HCT116 (cell line): Measurements from ENCODE around the gene CHMP2A. TPM values are rescaled to one million over a fixed set of nuclear protein-coding genes. Genes with fewer than 3 reads are reported as not detected.

ENCODE experiments used
- ATAC-seq: fragments of 200-7000 bp; cut with Tn5 transposase; 2 replicates; pipeline ENCODE4 v1.9.1; 2020; ENCODE audit warnings: mild to moderate bottlenecking, moderate library complexity
- BruUV-seq: library from RNA; stranded (reverse); fragments of 400-500 nt; replicated peaks from 2 replicates; lab custom pipeline; 2021; lab: Mats Ljungman, UMichigan
- CTCF ChIA-PET: fragments of 300-600 bp; sonication (Branson Sonifier 250); formaldehyde crosslinking; loops from one replicate; lab custom pipeline; 2021; ENCODE audit warnings: antibody characterized with exemption; lab: Charles Lee
- POLR2A ChIA-PET: fragments of 300-600, 350-600 bp; sonication (Branson Sonifier 250); formaldehyde crosslinking; loops from one replicate; lab custom pipeline; 2021; ENCODE audit warnings: antibody characterized with exemption; lab: Charles Lee
- RAD21 ChIA-PET, 2 experiments: fragments of 300-600 bp; sonication (Branson Sonifier 250); formaldehyde crosslinking; loops; one replicate each; lab custom pipeline; 2023; ENCODE audit warnings: low total read pairs in 2 of 2; ENCODE audit not compliant: uncharacterized antibody in 2 of 2, unreplicated experiment in 2 of 2, low non-redundant PET in 1 of 2; lab: Charles Lee
- DNase-seq: peaks from one replicate; pipeline ENCODE4 v3.0.0-alpha.2; 2010; ENCODE audit warnings: low read depth, low spot score
- H2AFZ ChIP-seq: fragments of 200-600 bp; shearing (Covaris generic), sonication (generic); 2 replicates; pipeline ENCODE4 v1.6.1; 2017; ENCODE audit warnings: low read depth, mixed run types, mixed read lengths, antibody characterized with exemption, low read length; ENCODE audit not compliant: poor library complexity, severe bottlenecking
- H3K27ac ChIP-seq: 2 replicates; pipeline ENCODE4 v1.5.1; 2012; ENCODE audit warnings: low read depth, low read length
- H3K27me3 ChIP-seq: fragments of 200-600 bp; sonication (generic); 2 replicates; pipeline ENCODE4 v1.6.1; 2016; ENCODE audit warnings: mixed run types, low read length, mixed read lengths; ENCODE audit not compliant: insufficient read depth
- H3K36me3 ChIP-seq, 2 experiments: fragments of 200-500 bp in 1 of 2; fragments of 200-600 bp in 1 of 2; sonication (Bioruptor generic) in 1 of 2; sonication (generic) in 1 of 2; 2 replicates each; pipeline versions ENCODE4 v1.5.1 to v1.6.1; 2014 to 2016; ENCODE audit warnings: low read length in 2 of 2, inconsistent platforms in 1 of 2, mixed read lengths in 1 of 2, mixed run types in 1 of 2; ENCODE audit not compliant: insufficient read depth in 2 of 2, control insufficient read depth in 1 of 2
- H3K4me1 ChIP-seq, 2 experiments: fragments of 200-600 bp in 1 of 2; sonication (generic) in 1 of 2; 2 replicates each; pipeline versions ENCODE4 v1.5.1 to v1.6.1; 2012 to 2017; ENCODE audit warnings: low read length in 2 of 2, inconsistent platforms in 1 of 2, mild to moderate bottlenecking in 1 of 2, mixed read lengths in 1 of 2, mixed run types in 1 of 2, moderate library complexity in 1 of 2; ENCODE audit not compliant: insufficient read depth in 2 of 2, control insufficient read depth in 1 of 2
- H3K4me2 ChIP-seq: fragments of 200-600 bp; sonication (generic); 2 replicates; pipeline ENCODE4 v1.6.1; 2017; ENCODE audit warnings: mixed run types, low read length, mixed read lengths
- H3K4me3 ChIP-seq, 2 experiments: fragments of 200-600 bp in 1 of 2; sonication (generic) in 1 of 2; replicated peaks in 1 of 2; 2 replicates each; pipeline ENCODE4 v1.5.1; 2011 to 2016; ENCODE audit warnings: low read length in 2 of 2, control low read depth in 1 of 2, low read depth in 1 of 2, mild to moderate bottlenecking in 1 of 2, mixed read lengths in 1 of 2, mixed run types in 1 of 2
- H3K79me2 ChIP-seq: fragments of 200-600 bp; sonication (generic); 2 replicates; pipeline ENCODE4 v1.6.1; 2017; ENCODE audit warnings: mild to moderate bottlenecking, mixed run types, low read length, moderate library complexity, mixed read lengths; ENCODE audit not compliant: insufficient read depth
- H3K9ac ChIP-seq: fragments of 200-600 bp; sonication (generic); 2 replicates; pipeline ENCODE4 v1.6.1; 2016; ENCODE audit warnings: low read length, mixed read lengths
- H3K9me2 ChIP-seq: fragments of 200-600 bp; sonication (generic), shearing (Covaris generic); 2 replicates; pipeline ENCODE4 v1.6.1; 2017; ENCODE audit warnings: mixed run types, mild to moderate bottlenecking, moderate library complexity; ENCODE audit not compliant: insufficient read depth
- H3K9me3 ChIP-seq, 2 experiments: fragments of 200-500 bp in 1 of 2; fragments of 200-600 bp in 1 of 2; sonication (Bioruptor generic) in 1 of 2; sonication (generic) in 1 of 2; 2 replicates each; pipeline ENCODE4 v1.6.1; 2014 to 2017; ENCODE audit warnings: low read length in 2 of 2, mixed read lengths in 2 of 2, inconsistent platforms in 1 of 2, low read depth in 1 of 2, mild to moderate bottlenecking in 1 of 2, mixed run types in 1 of 2, moderate library complexity in 1 of 2; ENCODE audit not compliant: control insufficient read depth in 1 of 2, insufficient read depth in 1 of 2
- H4K20me1 ChIP-seq: fragments of 200-600 bp; sonication (generic), shearing (Covaris generic); 2 replicates; pipeline ENCODE4 v1.6.1; 2017; ENCODE audit warnings: mixed run types, mild to moderate bottlenecking, moderate library complexity; ENCODE audit not compliant: insufficient read depth
- EGR1 ChIP-seq: IDR thresholded peaks from 2 replicates; pipeline ENCODE4 v1.6.1; 2012; ENCODE audit warnings: low read depth
- ELF1 ChIP-seq: IDR thresholded peaks from 2 replicates; pipeline ENCODE4 v1.6.1; 2012; ENCODE audit warnings: low read depth, borderline replicate concordance
- EZH2 ChIP-seq: fragments of 200-600 bp; sonication (generic); IDR thresholded peaks from 2 replicates; pipeline ENCODE4 v1.6.1; 2017; ENCODE audit warnings: antibody characterized with exemption, mixed run types
- EZH2phosphoT487 ChIP-seq: fragments of 200-600 bp; IDR thresholded peaks from 2 replicates; pipeline ENCODE4 v1.6.1; 2018; ENCODE audit warnings: antibody characterized with exemption, borderline replicate concordance
- FOSL1 ChIP-seq: IDR thresholded peaks from 2 replicates; pipeline ENCODE4 v1.6.1; 2012; ENCODE audit warnings: low read depth
- MAX ChIP-seq: IDR thresholded peaks from 2 replicates; pipeline ENCODE4 v1.6.1; 2012
- POLR2A ChIP-seq: IDR thresholded peaks from 2 replicates; pipeline ENCODE4 v1.7.0; 2011; ENCODE audit warnings: borderline replicate concordance; ENCODE audit not compliant: insufficient read depth, insufficient read length; ENCODE audit errors: extremely low read depth
- POLR2AphosphoS5 ChIP-seq: IDR thresholded peaks from 2 replicates; pipeline ENCODE4 v1.6.1; 2011; ENCODE audit warnings: mild to moderate bottlenecking, low read depth, low read length, moderate library complexity
- RAD21 ChIP-seq: IDR thresholded peaks from 2 replicates; pipeline ENCODE4 v1.6.1; 2012; ENCODE audit warnings: low read depth, mild to moderate bottlenecking
- REST ChIP-seq: IDR thresholded peaks from 2 replicates; pipeline ENCODE4 v1.6.1; 2012; ENCODE audit warnings: low read depth
- SIN3A ChIP-seq: IDR thresholded peaks from 2 replicates; pipeline ENCODE4 v1.6.1; 2012; ENCODE audit warnings: low read depth
- SP1 ChIP-seq: IDR thresholded peaks from 2 replicates; pipeline ENCODE4 v1.6.1; 2012; ENCODE audit warnings: low read depth
- SRF ChIP-seq: IDR thresholded peaks from 2 replicates; pipeline ENCODE4 v1.6.1; 2012; ENCODE audit warnings: low read depth
- TCF7L2 ChIP-seq: IDR thresholded peaks from 2 replicates; pipeline ENCODE4 v1.7.0; 2011; ENCODE audit warnings: borderline replicate concordance, inconsistent platforms; ENCODE audit not compliant: insufficient read depth, insufficient read length; ENCODE audit errors: extremely low read depth
- YY1 ChIP-seq: IDR thresholded peaks from 2 replicates; pipeline ENCODE4 v1.6.1; 2011; ENCODE audit warnings: low read length, low read depth, moderate library complexity, mild to moderate bottlenecking; ENCODE audit not compliant: insufficient replicate concordance; ENCODE audit errors: extremely low read depth
- ZFX ChIP-seq: fragments of 450-650 bp; IDR thresholded peaks from 2 replicates; pipeline ENCODE4 v1.6.1; 2017
- ZNF274 ChIP-seq: fragments of 200-500 bp; sonication (Bioruptor generic); IDR thresholded peaks from 2 replicates; pipeline ENCODE4 v1.6.1; 2014; ENCODE audit warnings: mild to moderate bottlenecking, low read depth, low read length, inconsistent platforms
- intact Hi-C: fragments of 100-400 bp; cut with micrococcal nuclease; formaldehyde crosslinking; loops from 2 replicates; pipeline ENCODE4 v1.10.0; 2022
- total RNA-seq: library from RNA; stranded (reverse); gene quantifications from one replicate; pipeline ENCODE4 v1.2.1, GENCODE V29; 2021; ENCODE audit not compliant: unreplicated experiment
- TF ChIP-seq, protein P1 (sequence below): IDR thresholded peaks from 2 replicates; pipeline ENCODE4 v1.6.1; 2012
- TF ChIP-seq, protein P2 (sequence below), 3 experiments: fragments of 200-600 bp in 1 of 3; sonication (generic) in 1 of 3; IDR thresholded peaks in 2 of 3; conservative IDR thresholded peaks in 1 of 3; 2 replicates each; pipeline ENCODE4 v1.5.1; 2012 to 2017; ENCODE audit warnings: low read depth in 2 of 3, low read length in 2 of 3, antibody characterized with exemption in 1 of 3, borderline replicate concordance in 1 of 3, control low read depth in 1 of 3, mild to moderate bottlenecking in 1 of 3, mixed read lengths in 1 of 3, mixed run types in 1 of 3, moderate library complexity in 1 of 3; ENCODE audit not compliant: insufficient read depth in 1 of 3

Gene CHMP2A
- total RNA-seq, 1 experiment from 2014 or later = 125 TPM

- BruUV-seq = no TSS peak
- H3K9me2 ChIP-seq = no peaks in the 10 kb centered on the region
- no peak for ATAC-seq
- ChIA-PET POLR2A (interaction anchor here (1.0 kb wide), 1 partner anchor 11 kb away, joined by 3 read pairs; no protein-coding TSS in a partner anchor), RAD21 (no interaction called here), CTCF (no interaction called here)
- no peaks in the 10 kb centered on the region for H3K27me3 ChIP-seq
- H3K36me3 ChIP-seq = peaks cover 0 to 14% of the 10 kb centered on the region in 2 experiments; a peak in 1 of 4 replicates
- H4K20me1 ChIP-seq = no peaks in the 10 kb centered on the region
- no peak overlapping the region for H3K4me2 ChIP-seq
- no peak for DNase-seq
- no peak overlapping the region for H3K4me3 ChIP-seq
- TF ChIP-seq ELF1 = no peak
- TF ChIP-seq EZH2 = no peak
- no peak for TF ChIP-seq YY1
- TF ChIP-seq SP1 = no peak
- TF ChIP-seq RAD21 = no peak
- no peak for TF ChIP-seq EZH2phosphoT487
- no peak for TF ChIP-seq ZFX
- no peak for TF ChIP-seq EGR1
- TF ChIP-seq, protein P1, sequence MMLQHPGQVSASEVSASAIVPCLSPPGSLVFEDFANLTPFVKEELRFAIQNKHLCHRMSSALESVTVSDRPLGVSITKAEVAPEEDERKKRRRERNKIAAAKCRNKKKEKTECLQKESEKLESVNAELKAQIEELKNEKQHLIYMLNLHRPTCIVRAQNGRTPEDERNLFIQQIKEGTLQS = no peak
- TF ChIP-seq POLR2AphosphoS5 = no peak
- TF ChIP-seq POLR2A = no peak
- TF ChIP-seq REST = no peak
- no peak for TF ChIP-seq SIN3A
- TF ChIP-seq FOSL1 = no peak
- TF ChIP-seq ZNF274 = no peak
- no peak for TF ChIP-seq SRF
- TF ChIP-seq, protein P2, sequence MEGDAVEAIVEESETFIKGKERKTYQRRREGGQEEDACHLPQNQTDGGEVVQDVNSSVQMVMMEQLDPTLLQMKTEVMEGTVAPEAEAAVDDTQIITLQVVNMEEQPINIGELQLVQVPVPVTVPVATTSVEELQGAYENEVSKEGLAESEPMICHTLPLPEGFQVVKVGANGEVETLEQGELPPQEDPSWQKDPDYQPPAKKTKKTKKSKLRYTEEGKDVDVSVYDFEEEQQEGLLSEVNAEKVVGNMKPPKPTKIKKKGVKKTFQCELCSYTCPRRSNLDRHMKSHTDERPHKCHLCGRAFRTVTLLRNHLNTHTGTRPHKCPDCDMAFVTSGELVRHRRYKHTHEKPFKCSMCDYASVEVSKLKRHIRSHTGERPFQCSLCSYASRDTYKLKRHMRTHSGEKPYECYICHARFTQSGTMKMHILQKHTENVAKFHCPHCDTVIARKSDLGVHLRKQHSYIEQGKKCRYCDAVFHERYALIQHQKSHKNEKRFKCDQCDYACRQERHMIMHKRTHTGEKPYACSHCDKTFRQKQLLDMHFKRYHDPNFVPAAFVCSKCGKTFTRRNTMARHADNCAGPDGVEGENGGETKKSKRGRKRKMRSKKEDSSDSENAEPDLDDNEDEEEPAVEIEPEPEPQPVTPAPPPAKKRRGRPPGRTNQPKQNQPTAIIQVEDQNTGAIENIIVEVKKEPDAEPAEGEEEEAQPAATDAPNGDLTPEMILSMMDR (IDR thresholded peaks at IDR 0.05 in 2 of 3, conservative IDR thresholded peaks at IDR 0.05 in 1 of 3; ENCODE audit: borderline replicate concordance in 1 of 3, insufficient read depth in 1 of 3, low read depth in 2 of 3, low read length in 2 of 3) = no peak
- no peak for TF ChIP-seq MAX
- no peak for TF ChIP-seq TCF7L2
- no peak overlapping the region for H2AFZ ChIP-seq
- H3K79me2 ChIP-seq = peaks cover 8% of the 10 kb centered on the region; the same call in 1 of the 2 replicates
- intact Hi-C loops = no loop called here
- H3K9me3 ChIP-seq = no peaks in the 10 kb centered on the region
- peaks cover 12 to 20% of the 10 kb centered on the region in 2 experiments for H3K4me1 ChIP-seq
- no peak overlapping the region for H3K27ac ChIP-seq
- no peak overlapping the region for H3K9ac ChIP-seq
Observed at GRCh38 chr19:58569943-58570670, 15.2 kb upstream of the CHMP2A start.
